Dermis microvascular lymphatic vessel endothelial cell (primary cell): ENCODE data around the gene ING2. TPM values are rescaled to one million over a fixed set of nuclear protein-coding genes. Genes with fewer than 3 reads are reported as not detected.
"Not testable (repeated sequence)": the region's sequence is repeated elsewhere in the genome, so short reads cannot be mapped to it uniquely, and the experiment has no call there.

ENCODE experiments used
- DNase-seq, 2 donors: peaks; one replicate each; pipeline versions ENCODE4 v3.0.0 to v3.0.0-alpha.2; 2010; ENCODE audit warnings: low read depth in 2 of 2
- total RNA-seq: library from RNA; depleted of rRNA; stranded (reverse); fragments of >200 nt; gene quantifications from 2 replicates; pipeline ENCODE4 v1.2.1, GENCODE V29; 2014

The ING2 gene
- total RNA-seq, 1 donor from 2014 or later: 2.6 TPM

DNA sequence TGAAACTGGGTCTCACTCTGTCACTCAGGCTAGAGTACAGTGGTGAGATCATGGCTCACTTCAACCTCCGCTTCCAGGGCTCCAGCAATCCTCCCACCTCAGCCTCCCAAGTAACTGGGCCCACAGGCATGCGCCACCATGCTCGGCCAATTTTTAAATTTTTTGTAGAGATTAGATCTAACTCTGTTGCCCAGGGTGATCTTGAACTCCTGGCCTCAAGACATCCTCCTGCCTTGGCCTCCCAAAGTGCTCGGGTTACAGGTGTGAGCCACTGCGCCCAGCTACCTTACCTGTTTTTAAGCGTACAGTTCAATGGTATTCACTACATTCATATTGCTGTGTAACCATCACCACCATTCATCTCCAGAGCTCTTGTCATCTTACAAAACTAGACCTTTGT lies 41.5 kb downstream of the ING2 start:
- DNase-seq: no peak

DNA sequence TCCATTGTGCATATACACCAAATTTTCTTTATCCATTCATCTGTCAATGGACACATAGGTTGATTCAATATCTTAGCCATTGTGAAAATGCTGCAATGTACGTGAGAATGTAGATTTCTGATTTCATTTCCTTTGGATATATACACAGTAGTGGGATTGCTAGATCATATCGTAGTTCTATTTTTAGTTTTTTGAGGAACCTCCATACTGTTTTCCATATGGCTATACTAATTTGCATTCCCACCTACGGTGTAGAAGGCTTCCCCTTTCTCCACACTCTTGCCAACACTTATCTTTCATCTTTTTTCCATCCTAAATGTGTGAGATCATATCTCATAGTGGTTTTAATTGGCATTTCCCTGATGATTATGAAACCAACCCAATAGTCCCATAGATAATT lies 43.4 kb downstream of the ING2 start:
- DNase-seq: no peak

DNA sequence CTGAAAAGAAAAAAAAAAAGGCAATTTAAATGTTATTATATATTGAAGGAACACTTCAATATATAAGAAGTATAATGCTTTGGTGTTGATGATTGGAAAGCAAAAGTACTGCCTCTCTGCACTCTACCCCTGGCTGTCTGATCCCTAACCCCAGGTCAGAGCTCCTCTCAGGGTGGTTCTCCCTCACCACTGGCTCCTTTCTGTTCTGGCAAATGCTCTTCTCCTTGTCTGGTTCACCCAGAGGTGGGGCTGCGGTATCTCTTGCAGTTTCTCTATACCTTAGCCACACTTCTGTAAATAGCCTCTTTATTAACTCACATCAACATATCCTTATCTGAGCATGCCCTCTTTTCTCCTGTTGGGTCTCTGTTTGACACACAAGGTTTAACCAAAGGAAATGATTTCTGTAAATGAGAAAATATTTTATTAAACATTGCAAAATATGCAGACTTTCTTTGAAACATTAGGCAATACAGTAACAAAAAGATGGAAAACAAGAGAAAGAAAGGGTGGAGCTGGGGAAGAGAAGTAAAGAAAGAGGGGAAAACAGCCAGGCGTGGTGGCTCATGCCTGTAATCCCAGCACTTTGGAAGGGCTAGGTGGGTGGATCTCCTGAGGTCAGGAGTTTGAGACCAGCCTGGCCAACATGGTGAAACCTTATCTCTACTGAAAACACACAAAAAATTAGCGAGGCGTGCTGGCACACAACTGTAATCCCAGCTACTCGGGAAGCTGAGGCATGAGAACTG lies 45.7 kb downstream of the ING2 start:
- DNase-seq: no peak

DNA sequence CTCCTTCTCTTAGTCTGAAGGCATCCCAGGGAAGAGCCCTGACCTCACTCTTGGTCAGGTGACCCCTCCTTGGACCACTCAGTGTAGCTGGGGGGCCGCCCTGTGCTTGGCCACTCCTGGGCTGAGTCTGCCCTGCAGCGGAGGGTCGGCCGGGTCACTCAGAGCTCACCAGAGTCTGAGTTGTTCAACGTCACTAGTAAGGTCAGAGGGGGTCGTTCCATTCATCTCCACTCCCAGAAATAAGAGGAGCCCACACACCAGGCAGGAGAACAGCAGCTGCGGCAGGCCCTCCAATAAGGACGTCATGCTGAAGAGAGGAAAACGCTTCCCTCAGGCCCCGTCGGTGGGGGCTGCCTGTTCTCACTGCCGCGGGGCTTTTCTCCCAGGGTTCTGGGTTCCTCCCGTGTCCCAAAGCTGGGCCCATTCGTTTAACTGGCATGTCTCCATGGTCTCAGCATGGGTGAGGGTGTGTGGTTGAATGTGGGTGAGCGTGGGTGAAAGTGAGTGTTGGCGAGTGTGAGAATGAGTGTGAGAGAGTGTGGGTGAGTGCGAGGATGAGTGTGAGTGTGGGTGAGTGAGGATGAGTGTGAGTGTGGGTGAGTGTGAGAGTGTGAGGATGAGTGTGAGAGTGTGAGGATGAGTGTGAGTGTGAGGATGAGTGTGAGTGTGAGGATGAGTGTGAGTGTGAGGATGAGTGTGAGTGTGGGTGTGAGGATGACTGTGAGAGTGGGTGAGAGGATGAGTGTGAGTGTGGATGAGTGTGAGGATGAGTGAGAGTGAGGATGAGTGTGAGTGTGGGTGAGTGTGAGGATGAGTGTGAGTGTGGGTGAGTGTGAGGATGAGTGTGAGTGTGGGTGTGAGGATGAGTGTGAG lies 47.7 kb downstream of the ING2 start:
- DNase-seq: no peak

DNA sequence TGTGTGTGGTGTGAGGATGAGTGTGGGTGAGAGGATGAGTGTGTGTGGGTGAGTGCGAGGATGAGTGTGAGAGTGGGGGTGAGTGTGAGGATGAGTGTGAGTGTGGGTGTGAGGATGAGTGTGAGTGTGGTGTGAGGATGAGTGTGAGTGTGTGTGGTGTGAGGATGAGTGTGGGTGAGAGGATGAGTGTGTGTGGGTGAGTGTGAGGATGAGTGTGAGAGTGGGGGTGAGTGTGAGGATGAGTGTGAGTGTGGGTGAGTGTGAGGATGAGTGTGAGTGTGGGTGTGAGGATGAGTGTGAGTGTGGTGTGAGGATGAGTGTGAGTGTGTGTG lies 48.3 kb downstream of the ING2 start:
- DNase-seq: not testable (repeated sequence)

DNA sequence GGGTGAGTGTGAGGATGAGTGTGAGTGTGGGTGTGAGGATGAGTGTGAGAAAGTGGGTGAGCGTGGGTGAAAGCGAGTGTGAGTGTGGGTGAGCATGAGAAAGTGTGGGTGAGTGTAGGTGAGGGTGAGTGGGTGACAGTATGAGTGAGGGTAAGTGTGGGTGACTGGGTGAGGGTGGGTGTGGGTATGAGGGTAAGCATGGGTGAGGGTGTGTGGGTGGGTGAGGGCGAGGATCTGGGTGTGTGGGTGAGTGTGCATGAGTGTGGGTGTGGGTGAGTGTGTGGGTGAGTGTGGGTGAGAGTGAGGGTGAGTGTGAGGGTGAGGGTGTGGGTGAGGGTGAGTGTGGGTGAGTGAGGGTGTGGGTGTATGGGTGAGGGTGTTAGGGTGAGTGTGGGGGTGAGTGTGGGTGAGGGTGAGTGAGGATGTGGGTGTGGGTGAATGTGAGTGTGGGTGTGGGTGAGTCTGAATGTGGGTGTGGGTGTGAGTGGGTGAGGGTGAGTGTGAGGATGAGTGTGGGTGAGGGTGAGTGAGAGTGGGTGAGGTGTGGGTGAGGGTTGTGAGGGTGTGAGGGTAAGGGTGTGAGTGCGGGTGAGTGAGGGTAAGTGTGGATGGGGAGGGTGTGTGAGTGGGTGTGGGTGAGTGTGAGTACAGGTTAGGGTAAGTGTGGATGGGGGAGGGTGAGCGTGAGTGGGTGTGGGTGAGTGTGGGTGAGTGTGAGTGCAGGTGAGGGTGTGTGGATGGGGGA lies 48.9 kb downstream of the ING2 start:
- no peak for DNase-seq

DNA sequence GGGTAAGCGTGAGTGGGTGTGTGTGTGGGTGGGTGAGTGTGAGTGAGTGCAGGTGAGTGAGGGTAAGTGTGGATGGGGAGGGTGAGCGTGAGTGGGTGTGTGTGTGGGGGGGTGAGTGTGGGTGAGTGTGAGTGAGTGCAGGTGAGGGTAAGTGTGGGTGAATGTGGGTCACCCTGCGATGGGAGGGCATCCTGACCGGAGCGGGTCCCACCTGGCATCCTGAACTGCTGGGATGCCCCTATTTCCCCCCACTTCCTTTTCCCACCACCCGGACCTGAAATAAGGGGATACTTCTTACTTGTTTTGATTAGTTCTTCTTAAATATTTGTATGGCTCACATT lies 49.5 kb downstream of the ING2 start:
- DNase-seq: no peak

DNA sequence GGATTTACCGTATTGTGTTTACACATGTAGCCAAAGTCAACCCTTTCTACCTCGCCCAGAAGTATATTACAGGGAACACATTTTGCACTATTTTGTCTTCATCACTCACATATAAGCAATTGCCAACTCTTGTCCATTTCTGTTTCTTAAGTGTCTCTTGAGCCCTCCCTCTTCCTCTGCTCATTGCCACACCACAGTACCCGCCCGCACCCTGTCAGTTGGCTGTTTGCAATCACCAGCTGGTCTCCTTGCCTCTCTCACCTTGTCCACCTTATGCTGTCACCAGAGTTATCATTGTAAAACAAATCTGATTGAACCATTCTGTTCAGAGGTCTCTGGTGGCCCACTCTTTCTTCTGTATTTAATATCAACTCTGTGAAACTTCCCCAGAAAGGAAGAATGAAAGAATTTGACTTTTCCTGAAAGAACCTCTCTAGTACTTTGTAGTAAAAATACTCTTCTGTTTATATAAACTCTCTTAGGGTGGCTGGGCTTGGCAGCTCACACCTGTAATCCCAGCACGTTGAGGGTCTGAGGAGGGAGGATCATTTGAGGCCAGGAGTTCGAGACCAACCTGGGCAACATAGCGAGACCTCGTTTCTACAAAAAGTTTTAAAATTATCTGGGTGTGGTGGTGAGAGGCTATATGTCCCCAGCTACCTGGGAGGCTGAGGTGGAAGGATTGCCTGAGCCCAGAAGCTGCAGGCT lies 50.2 kb downstream of the ING2 start:
- no peak for DNase-seq

DNA sequence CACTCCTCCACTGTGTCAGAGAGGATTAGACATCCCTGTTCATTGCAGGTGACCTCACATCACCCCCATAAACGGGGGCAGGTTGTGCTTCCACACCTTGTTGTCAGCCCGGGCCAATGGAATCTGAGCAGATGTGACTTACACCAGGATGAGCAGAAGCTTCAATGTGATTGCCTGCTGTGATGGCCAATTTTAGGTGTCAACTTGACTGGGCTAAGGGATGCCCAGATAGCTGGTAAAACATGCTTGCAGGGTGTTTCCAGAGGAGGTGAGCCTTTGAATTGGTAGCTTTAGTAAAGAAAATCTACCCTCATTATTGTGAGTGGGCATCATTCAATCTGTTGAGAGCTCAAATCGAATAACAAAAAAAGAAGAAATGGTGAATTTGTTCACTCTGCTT lies 52.1 kb downstream of the ING2 start:
- no peak for DNase-seq

DNA sequence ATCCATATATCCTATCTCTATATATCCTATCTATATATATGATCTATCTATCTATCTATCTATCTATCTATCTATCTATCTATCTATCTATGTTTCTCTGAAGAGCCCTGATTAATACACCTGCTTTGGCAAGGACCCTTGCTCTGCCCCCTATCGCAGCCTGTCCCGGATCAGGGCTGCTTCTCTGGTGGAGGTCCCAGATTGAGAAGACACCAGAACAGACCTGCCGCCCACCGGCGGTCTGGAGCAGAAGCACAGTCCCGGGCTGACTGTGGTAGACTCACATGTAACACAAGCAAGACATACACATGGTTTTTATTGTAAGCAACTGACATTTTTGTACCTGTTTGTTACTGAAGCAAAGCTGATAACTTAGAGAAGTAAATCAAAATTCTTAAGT lies 52.8 kb downstream of the ING2 start:
- no peak for DNase-seq

DNA sequence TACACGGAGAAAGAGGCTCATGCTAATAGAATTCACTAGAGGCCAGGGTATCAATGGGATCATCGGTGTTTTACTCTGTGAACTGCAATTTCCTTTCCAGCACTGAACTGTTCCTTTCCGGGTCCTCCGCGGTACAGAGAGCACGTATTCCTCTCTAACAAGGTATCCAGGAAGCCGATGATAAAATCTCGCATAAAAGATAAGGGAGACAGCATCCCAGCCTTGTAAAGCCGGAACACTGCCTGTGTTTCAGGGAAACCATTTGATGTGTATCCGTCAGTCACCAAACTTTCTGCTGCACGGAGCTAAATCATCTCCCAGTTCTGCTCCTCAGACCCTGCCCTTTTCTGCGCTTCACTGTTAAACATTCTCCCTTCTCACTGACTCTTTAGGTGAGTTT lies 54.0 kb downstream of the ING2 start:
- no peak for DNase-seq

DNA sequence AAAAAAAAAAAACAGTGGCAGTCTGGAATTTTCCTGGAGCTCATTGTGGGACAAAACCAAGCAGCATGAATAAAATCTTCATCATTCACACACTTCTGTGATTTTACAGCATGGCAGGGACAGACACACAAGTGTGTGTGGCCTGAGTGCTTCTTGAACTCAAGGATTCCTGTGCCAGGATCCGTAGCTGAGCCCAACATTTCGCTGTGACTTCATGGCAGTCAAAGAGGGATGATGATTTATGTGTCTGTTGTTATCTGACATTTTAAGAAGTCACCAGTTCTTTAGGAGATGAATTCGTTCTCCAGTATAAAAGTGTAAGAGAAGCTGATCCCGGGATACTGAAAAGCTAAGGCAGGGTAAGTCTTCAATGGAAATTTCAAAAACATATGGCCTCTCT lies 57.0 kb downstream of the ING2 start:
- no peak for DNase-seq

Other genes with a start within 250 kb of the ING2 start
- not detected in 2 replicates for gene CLDN22, start 184.8 kb upstream of the ING2 start, total RNA-seq
- not detected in 2 replicates for gene CLDN24, start 182.6 kb upstream of the ING2 start, total RNA-seq
- gene CDKN2AIP, start 60.4 kb upstream of the ING2 start, total RNA-seq: 13.1 and 14.7 TPM in 2 replicates
- 9.7 and 10.5 TPM in 2 replicates for gene RWDD4, start 154.1 kb downstream of the ING2 start, total RNA-seq
- gene TRAPPC11, start 154.2 kb downstream of the ING2 start, total RNA-seq: 24.0 and 26.6 TPM in 2 replicates